Vagina (tissue), 2 donors: ENCODE measurements around the gene FXYD3. TPM values are rescaled to one million over a fixed set of nuclear protein-coding genes. Genes with fewer than 3 reads are reported as not detected.

Experiments used
- DNase-seq, 2 donors: peaks; one replicate each; pipeline ENCODE4 v3.0.0-alpha.2; 2017; ENCODE audit errors: extremely low spot score in 2 of 2
- H3K27ac ChIP-seq: fragments of 200-600 bp; sonication (generic); one replicate; pipeline ENCODE4 v1.5.1; 2019
- H3K27me3 ChIP-seq: fragments of 200-600 bp; sonication (generic); one replicate; pipeline ENCODE4 v1.5.1; 2019
- H3K36me3 ChIP-seq, 2 donors: fragments of 200-600 bp; sonication (generic); one replicate each; pipeline ENCODE4 v1.5.1; 2017 to 2019
- H3K4me1 ChIP-seq: fragments of 200-600 bp; sonication (generic); one replicate; pipeline ENCODE4 v1.5.1; 2019
- H3K4me3 ChIP-seq, 2 donors: fragments of 200-600 bp; sonication (generic); 1 replicate in 1 of 2; 2 replicates in 1 of 2; pipeline ENCODE4 v1.5.1; 2016 to 2019
- H3K9me3 ChIP-seq: fragments of 200-600 bp; sonication (generic); one replicate; pipeline ENCODE4 v1.5.1; 2019
- CTCF ChIP-seq, 3 experiments: fragments of 450-650 bp in 2 of 3; fragments of 200-600 bp in 1 of 3; sonication (generic) in 1 of 3; IDR thresholded peaks; one replicate each; pipeline ENCODE4 v1.5.1; 2017 to 2019; ENCODE audit warnings: antibody characterized with exemption in 3 of 3, mild to moderate bottlenecking in 2 of 3, moderate library complexity in 2 of 3
- POLR2A ChIP-seq, 2 donors: fragments of 450-650 bp; IDR thresholded peaks; one replicate each; pipeline ENCODE4 v1.6.1; 2017; ENCODE audit warnings: antibody characterized with exemption in 2 of 2, mild to moderate bottlenecking in 2 of 2, moderate library complexity in 2 of 2
- POLR2AphosphoS5 ChIP-seq, 2 donors: sonication (generic); formaldehyde crosslinking; IDR thresholded peaks; one replicate each; pipeline ENCODE4 v1.9.0; 2017; ENCODE audit warnings: antibody characterized with exemption in 2 of 2, mild to moderate bottlenecking in 2 of 2, low read depth in 1 of 2; ENCODE audit not compliant: insufficient read depth in 1 of 2
- intact Hi-C: fragments of 100-400 bp; cut with DNase I; formaldehyde crosslinking; loops from one replicate; pipeline ENCODE4 v1.15.1; 2023
- total RNA-seq: library from RNA; depleted of rRNA; stranded (reverse); fragments of >200 nt; gene quantifications from one replicate; pipeline ENCODE4 v1.2.3, GENCODE V29; 2016

FXYD3 gene
- total RNA-seq, result 788 TPM

- intact Hi-C loops, result loop anchor here (2.0 kb wide), 1 partner anchor 19 kb away; the partner anchor contains the start of gene LGI4
- no peak for DNase-seq
Measured at GRCh38 chr19:35115177-35115951, at the start of gene FXYD3. FXYD3 (plus strand) TSS chr19:35115823; CDS start chr19:35119377, 3,554 bp downstream.

GRCh38 chr19:35066121-35066520, 49.5 kb upstream of the FXYD3 start:
- TF ChIP-seq POLR2A (IDR thresholded peaks at IDR 0.05), result no peak
- TF ChIP-seq POLR2AphosphoS5 (IDR thresholded peaks at IDR 0.05; ENCODE audit: insufficient read depth in 1 of 2, low read depth in 1 of 2), result no peak
- no peak for TF ChIP-seq CTCF (IDR thresholded peaks at IDR 0.05)
- Histone ChIP-seq H3K9me3 (no peaks in the 10 kb centered on the region), H3K36me3 (no peaks in the 10 kb centered on the region), H3K27me3 (no peaks in the 10 kb centered on the region), H3K27ac (no peak overlapping the region), H3K4me1 (no peaks in the 10 kb centered on the region), H3K4me3 (no peak overlapping the region)
- intact Hi-C loops, result loop anchor here (10.0 kb wide), 1 partner anchor 209 kb away; no protein-coding TSS in a partner anchor
- no peak for DNase-seq

More at GRCh38 chr19:35115177-35115951, at the start of gene FXYD3:
- Histone ChIP-seq H3K4me3 (peak within 1 kb of the TSS; percentile 31 to 46), H3K27ac (peak within 1 kb of the TSS; percentile 94), H3K36me3 (no peaks in the 10 kb centered on the region), H3K4me1 (peaks cover 29% of the 10 kb centered on the region), H3K9me3 (no peaks in the 10 kb centered on the region), H3K27me3 (no peaks in the 10 kb centered on the region)
- no peak for TF ChIP-seq POLR2A (IDR thresholded peaks at IDR 0.05)
- no peak for TF ChIP-seq CTCF (IDR thresholded peaks at IDR 0.05)
- TF ChIP-seq POLR2AphosphoS5 (IDR thresholded peaks at IDR 0.05; ENCODE audit: insufficient read depth in 1 of 2, low read depth in 1 of 2), result no peak

DNA sequence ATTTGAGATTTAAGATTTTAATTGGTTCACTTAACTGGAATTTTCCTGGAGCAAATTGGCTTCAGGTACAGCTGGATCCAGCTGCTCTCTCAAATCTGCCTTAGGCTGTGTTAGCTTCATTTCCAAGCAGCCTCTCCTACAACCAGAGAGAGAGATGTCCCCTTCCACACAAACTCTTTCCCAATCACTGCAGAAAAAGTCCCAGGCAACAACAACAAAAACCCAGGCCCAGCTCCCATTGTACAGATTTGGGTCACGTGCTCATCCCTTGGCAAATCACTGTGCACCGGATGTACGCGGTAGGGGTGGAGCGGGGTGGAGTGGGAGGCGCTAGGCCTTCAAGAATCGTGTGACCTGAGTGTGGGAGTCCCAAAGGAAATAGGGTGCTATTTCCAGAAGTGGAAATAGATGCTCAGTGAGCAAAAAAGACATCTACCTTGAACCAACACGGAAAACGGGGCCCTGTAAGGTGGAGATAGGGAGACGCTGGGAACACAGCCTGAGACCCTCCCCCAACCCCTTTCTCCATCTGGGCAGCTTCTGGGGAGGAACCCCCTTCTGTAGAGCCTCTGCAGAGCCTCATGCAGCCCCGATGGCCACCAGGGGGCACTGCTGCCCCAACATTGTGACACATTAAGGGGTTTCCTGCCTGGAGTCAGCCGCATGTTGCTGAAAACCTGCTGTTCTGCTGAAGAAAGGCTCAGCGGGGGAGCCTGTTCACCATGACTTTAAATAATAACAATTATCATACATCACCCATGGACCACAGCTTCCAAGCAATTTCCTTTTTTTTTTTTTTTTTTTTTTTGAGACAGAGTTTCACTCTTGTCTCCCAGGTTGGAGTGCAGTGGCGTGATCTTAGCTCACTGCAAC, 48.7 kb upstream of the FXYD3 start:
- TF ChIP-seq POLR2AphosphoS5 (IDR thresholded peaks at IDR 0.05; ENCODE audit: insufficient read depth in 1 of 2, low read depth in 1 of 2) (no peak), CTCF (IDR thresholded peaks at IDR 0.05) (peak; percentile 89 to 93 (median 90)), POLR2A (IDR thresholded peaks at IDR 0.05) (no peak)

DNA sequence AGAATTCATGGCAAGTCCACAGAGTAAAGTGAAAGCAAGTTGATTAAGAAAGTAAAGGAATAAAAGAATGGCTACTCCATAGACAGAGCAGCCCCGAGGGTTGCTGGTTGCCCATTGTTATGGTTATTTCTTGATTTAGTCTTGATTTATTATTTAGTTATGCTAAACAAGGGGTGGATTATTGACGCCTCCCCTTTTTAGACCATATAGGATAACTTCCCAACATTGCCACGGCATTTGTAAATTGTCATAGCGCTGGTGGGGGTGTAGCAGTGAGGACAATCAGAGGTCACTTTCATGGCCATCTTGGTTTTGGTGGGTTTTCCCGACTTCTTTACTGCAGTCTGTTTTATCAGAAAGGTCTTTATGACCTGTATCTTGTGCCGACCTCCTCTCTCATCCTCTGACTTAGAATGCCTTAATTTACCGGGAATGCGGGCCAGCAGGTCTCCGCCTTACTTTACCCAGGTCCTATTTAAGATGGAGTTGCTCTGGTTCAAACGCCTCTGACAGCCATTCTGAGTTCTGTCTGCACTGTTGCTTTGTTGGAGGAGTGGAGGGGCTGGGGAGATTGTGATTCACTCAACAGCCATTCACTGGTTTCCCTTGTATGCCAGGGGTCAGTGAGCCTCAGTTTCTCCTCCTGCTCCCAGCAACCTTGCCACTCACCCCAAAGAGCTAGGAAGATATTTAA, 46.5 kb upstream of the FXYD3 start:
- intact Hi-C loops, result loop anchor here (10.0 kb wide), 1 partner anchor 206 kb away; no protein-coding TSS in a partner anchor
- no peaks in the 10 kb centered on the region for H3K9me3 ChIP-seq

More for the DNA sequence above, 48.7 kb upstream of the FXYD3 start:
- Histone ChIP-seq H3K4me1 (no peaks in the 10 kb centered on the region), H3K4me3 (no peak overlapping the region), H3K36me3 (no peaks in the 10 kb centered on the region), H3K9me3 (no peaks in the 10 kb centered on the region), H3K27ac (no peak overlapping the region), H3K27me3 (no peaks in the 10 kb centered on the region)
- no peak for DNase-seq
- intact Hi-C loops, result loop anchor here (10.0 kb wide), 1 partner anchor 208 kb away; no protein-coding TSS in a partner anchor

More for the DNA sequence above, 46.5 kb upstream of the FXYD3 start:
- H3K27ac ChIP-seq, result no peak overlapping the region
- H3K27me3 ChIP-seq, result no peaks in the 10 kb centered on the region
- no peaks in the 10 kb centered on the region for H3K36me3 ChIP-seq
- no peak overlapping the region for H3K4me3 ChIP-seq
- DNase-seq, result no peak
- no peaks in the 10 kb centered on the region for H3K4me1 ChIP-seq
- no peak for TF ChIP-seq POLR2AphosphoS5 (IDR thresholded peaks at IDR 0.05; ENCODE audit: insufficient read depth in 1 of 2, low read depth in 1 of 2)
- no peak for TF ChIP-seq CTCF (IDR thresholded peaks at IDR 0.05)
- no peak for TF ChIP-seq POLR2A (IDR thresholded peaks at IDR 0.05)
